Hepatocyte (in vitro differentiated cells): Measurements from ENCODE around the gene PANK3.

ENCODE experiments used
- CTCF ChIP-seq: fragments of 200-600 bp; sonication (generic); IDR thresholded peaks from 2 replicates; pipeline ENCODE4 v1.5.1; 2016; ENCODE audit warnings: antibody characterized with exemption, mild to moderate bottlenecking; ENCODE audit not compliant: poor library complexity
- EZH2 ChIP-seq: fragments of 200-600 bp; sonication (generic); IDR thresholded peaks from 2 replicates; pipeline ENCODE4 v1.6.1; 2016; ENCODE audit warnings: antibody characterized with exemption, mild to moderate bottlenecking, borderline replicate concordance

GRCh38 chr5:168578538-168579487 is at the start of gene PANK3:
- no peak for TF ChIP-seq CTCF
- no peak for TF ChIP-seq EZH2
